Smooth muscle cell (in vitro differentiated cells): ENCODE data around the gene TENM4. TPM values are rescaled to one million over a fixed set of nuclear protein-coding genes. Genes with fewer than 3 reads are reported as not detected.

Source experiments
- DNase-seq: peaks from one replicate; lab custom pipeline; 2025; ENCODE audit not compliant: unreplicated experiment; lab: John Stamatoyannopoulos, UW
- H2AFZ ChIP-seq: fragments of 200-600 bp; sonication (generic); 2 replicates; pipeline ENCODE4 v1.6.0; 2016; ENCODE audit warnings: antibody characterized with exemption, low read depth, mild to moderate bottlenecking
- H3F3A ChIP-seq: fragments of 200-600 bp; sonication (generic); 2 replicates; pipeline ENCODE4 v1.6.0; 2017; ENCODE audit warnings: antibody characterized with exemption, low read depth
- H3K27ac ChIP-seq: fragments of 200-600 bp; sonication (generic); 2 replicates; pipeline ENCODE4 v1.5.1; 2016; ENCODE audit warnings: low read depth, mild to moderate bottlenecking
- H3K27me3 ChIP-seq: fragments of 200-600 bp; sonication (generic); 2 replicates; pipeline ENCODE4 v1.6.1; 2016; ENCODE audit warnings: low read depth, mild to moderate bottlenecking
- H3K36me3 ChIP-seq: fragments of 200-600 bp; sonication (generic); 2 replicates; pipeline ENCODE4 v1.5.1; 2016; ENCODE audit warnings: low read depth
- H3K4me1 ChIP-seq: fragments of 200-600 bp; sonication (generic); 2 replicates; pipeline ENCODE4 v1.5.1; 2016; ENCODE audit warnings: low read depth
- H3K4me2 ChIP-seq: fragments of 200-600 bp; sonication (generic); 2 replicates; pipeline ENCODE4 v1.6.0; 2016; ENCODE audit warnings: mild to moderate bottlenecking
- H3K4me3 ChIP-seq: fragments of 200-600 bp; sonication (generic); 2 replicates; pipeline ENCODE4 v1.5.1; 2016; ENCODE audit warnings: mild to moderate bottlenecking
- H3K79me2 ChIP-seq: fragments of 200-600 bp; sonication (generic); 2 replicates; pipeline ENCODE4 v1.6.0; 2016; ENCODE audit warnings: low read depth, mild to moderate bottlenecking
- H3K9ac ChIP-seq: fragments of 200-600 bp; sonication (generic); 2 replicates; pipeline ENCODE4 v1.6.0; 2016; ENCODE audit warnings: low read depth
- H3K9me3 ChIP-seq: fragments of 200-600 bp; sonication (generic); replicated peaks from 2 replicates; pipeline ENCODE4 v1.5.1; 2016; ENCODE audit warnings: low read depth
- H4K20me1 ChIP-seq: fragments of 200-600 bp; sonication (generic); 2 replicates; pipeline ENCODE4 v1.6.0; 2016; ENCODE audit warnings: low read depth
- CTCF ChIP-seq: fragments of 200-600 bp; sonication (generic); IDR thresholded peaks from 2 replicates; pipeline ENCODE4 v1.5.1; 2017; ENCODE audit warnings: borderline replicate concordance, mild to moderate bottlenecking, antibody characterized with exemption; ENCODE audit not compliant: insufficient read depth, poor library complexity, severe bottlenecking
- WGBS: methylation state at CpG from one replicate; pipeline ENCODE4 v1.1.7; 2016; ENCODE audit warnings: low lambda C conversion rate; 5-methylcytosine and 5-hydroxymethylcytosine counted together
- polyA plus RNA-seq: library from polyadenylated mRNA; unstranded; fragments of >200 nt; fragmentation: Nextera tagmentation; extraction: Ambion mirVana; gene quantifications from 2 replicates; pipeline ENCODE4 v1.2.1, GENCODE V29; 2016
- total RNA-seq: library from RNA; depleted of rRNA; stranded (reverse); fragments of >200 nt; gene quantifications from 2 replicates; pipeline ENCODE4 v1.2.3, GENCODE V29; 2014

TENM4 gene
- total and polyA plus RNA-seq, 2 experiments from 2014 or later: 31.6 to 38.2 TPM

- Histone ChIP-seq H3K27ac (no peak overlapping the region), H3K36me3 (no peaks in the 10 kb centered on the region), H3K79me2 (no peaks in the 10 kb centered on the region), H3K4me2 (no peak overlapping the region), H3K4me3 (no peak overlapping the region), H2AFZ (no peak overlapping the region), H3K27me3 (no peaks in the 10 kb centered on the region), H3K9me3 (peaks cover 4% of the 10 kb centered on the region), H4K20me1 (no peaks in the 10 kb centered on the region), H3K4me1 (no peaks in the 10 kb centered on the region), H3K9ac (no peak overlapping the region), H3F3A (no peaks in the 10 kb centered on the region)
- TF ChIP-seq CTCF: no peak
- no peak for DNase-seq
- 85% methylated on average over 10 of the region's 10 CpGs for WGBS
Measured at GRCh38 chr11:79221444-79222130, 219.2 kb downstream of the TENM4 start.

GRCh38 chr11:79220171-79220570 is 220.7 kb downstream of the TENM4 start:
- Histone ChIP-seq H3F3A (no peaks in the 10 kb centered on the region), H3K79me2 (no peaks in the 10 kb centered on the region), H4K20me1 (no peaks in the 10 kb centered on the region), H3K9ac (no peak overlapping the region), H3K4me1 (no peaks in the 10 kb centered on the region), H3K36me3 (no peaks in the 10 kb centered on the region), H3K4me2 (no peak overlapping the region), H3K27ac (no peak overlapping the region), H3K4me3 (no peak overlapping the region), H3K9me3 (peaks cover 4% of the 10 kb centered on the region), H2AFZ (no peak overlapping the region), H3K27me3 (no peaks in the 10 kb centered on the region)
- DNase-seq: no peak
- no peak for TF ChIP-seq CTCF
- WGBS: 90% methylated on average over 3 of the region's 3 CpGs

- no peak overlapping the region for H2AFZ ChIP-seq
- H3K9me3 ChIP-seq: peaks cover 4% of the 10 kb centered on the region
- no peak overlapping the region for H3K4me2 ChIP-seq
- no peaks in the 10 kb centered on the region for H3K79me2 ChIP-seq
- no peak for TF ChIP-seq CTCF
- H3K9ac ChIP-seq: no peak overlapping the region
- no peak for DNase-seq
- no peaks in the 10 kb centered on the region for H4K20me1 ChIP-seq
- H3K27me3 ChIP-seq: no peaks in the 10 kb centered on the region
- H3K4me1 ChIP-seq: no peaks in the 10 kb centered on the region
- H3K4me3 ChIP-seq: no peak overlapping the region
- no peaks in the 10 kb centered on the region for H3K36me3 ChIP-seq
- 77% methylated on average over 6 of the region's 6 CpGs for WGBS
- H3K27ac ChIP-seq: no peak overlapping the region
- H3F3A ChIP-seq: no peaks in the 10 kb centered on the region
Measured at GRCh38 chr11:79219186-79220045, 221.4 kb downstream of the TENM4 start.
